Fibroblast of villous mesenchyme (primary cell): ENCODE measurements around the gene DDHD1. TPM values are rescaled to one million over a fixed set of nuclear protein-coding genes. Genes with fewer than 3 reads are reported as not detected.
A peak's percentile ranks its signal among the peaks of the same experiment; 100 is the strongest.

Experiments used
- DNase-seq: peaks from one replicate; pipeline ENCODE4 v3.0.0-alpha.2; 2010; ENCODE audit warnings: low read depth
- H3K4me3 ChIP-seq: 2 replicates; pipeline ENCODE4 v1.5.1; 2011; ENCODE audit warnings: low read depth, mild to moderate bottlenecking, low read length
- total RNA-seq: library from RNA; depleted of rRNA; stranded (reverse); fragments of >200 nt; gene quantifications from 2 replicates; pipeline ENCODE4 v1.2.3, GENCODE V29; 2012
- TF ChIP-seq, protein P1 (sequence below): IDR thresholded peaks from 2 replicates; pipeline ENCODE4 v1.5.1; 2012; ENCODE audit warnings: low read depth, mild to moderate bottlenecking, low read length; ENCODE audit not compliant: insufficient read depth

Gene DDHD1
- total RNA-seq, 1 donor = 42.7 TPM

DNA sequence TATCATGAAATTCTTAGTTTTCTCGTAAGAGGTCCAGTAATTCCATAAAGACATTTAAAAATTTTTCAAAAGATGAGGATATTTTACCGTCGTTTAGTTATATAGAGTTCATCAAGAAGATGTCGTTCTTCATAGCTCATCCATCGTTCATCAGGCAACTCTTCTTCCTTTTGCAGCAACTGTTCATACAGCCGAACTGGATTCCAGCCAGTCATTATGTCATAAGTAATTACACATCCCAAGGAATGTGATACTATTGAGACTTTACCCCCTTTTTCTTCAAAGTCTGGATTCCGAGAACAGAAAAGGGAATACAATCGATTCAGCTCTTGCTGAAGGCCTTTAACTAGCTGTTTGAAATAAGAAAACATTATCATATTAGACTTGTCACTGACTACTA lies 90.3 kb downstream of the DDHD1 start:
- no peak overlapping the region for H3K4me3 ChIP-seq
- TF ChIP-seq, protein P1, sequence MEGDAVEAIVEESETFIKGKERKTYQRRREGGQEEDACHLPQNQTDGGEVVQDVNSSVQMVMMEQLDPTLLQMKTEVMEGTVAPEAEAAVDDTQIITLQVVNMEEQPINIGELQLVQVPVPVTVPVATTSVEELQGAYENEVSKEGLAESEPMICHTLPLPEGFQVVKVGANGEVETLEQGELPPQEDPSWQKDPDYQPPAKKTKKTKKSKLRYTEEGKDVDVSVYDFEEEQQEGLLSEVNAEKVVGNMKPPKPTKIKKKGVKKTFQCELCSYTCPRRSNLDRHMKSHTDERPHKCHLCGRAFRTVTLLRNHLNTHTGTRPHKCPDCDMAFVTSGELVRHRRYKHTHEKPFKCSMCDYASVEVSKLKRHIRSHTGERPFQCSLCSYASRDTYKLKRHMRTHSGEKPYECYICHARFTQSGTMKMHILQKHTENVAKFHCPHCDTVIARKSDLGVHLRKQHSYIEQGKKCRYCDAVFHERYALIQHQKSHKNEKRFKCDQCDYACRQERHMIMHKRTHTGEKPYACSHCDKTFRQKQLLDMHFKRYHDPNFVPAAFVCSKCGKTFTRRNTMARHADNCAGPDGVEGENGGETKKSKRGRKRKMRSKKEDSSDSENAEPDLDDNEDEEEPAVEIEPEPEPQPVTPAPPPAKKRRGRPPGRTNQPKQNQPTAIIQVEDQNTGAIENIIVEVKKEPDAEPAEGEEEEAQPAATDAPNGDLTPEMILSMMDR = no peak
- no peak for DNase-seq

DNA sequence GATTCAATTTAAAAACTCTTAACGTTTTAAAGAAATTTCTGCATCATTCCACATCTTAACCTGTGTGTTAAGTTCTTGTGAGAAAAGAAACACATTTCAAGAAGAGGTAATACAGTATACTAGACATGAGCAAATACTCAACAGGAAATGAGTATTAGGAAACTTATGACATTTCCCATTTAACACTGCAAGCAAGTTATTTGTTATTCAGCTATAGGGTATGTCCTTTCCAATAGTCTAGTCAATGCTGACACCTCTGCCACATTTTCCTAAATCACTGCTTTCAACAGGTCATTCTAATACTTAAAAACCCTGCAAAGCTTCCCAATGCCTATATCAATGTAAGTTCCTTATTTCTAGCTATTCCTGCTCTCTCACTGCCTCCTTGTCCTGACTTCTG lies 93.1 kb downstream of the DDHD1 start:
- no peak overlapping the region for H3K4me3 ChIP-seq
- TF ChIP-seq, protein P1 = no peak
- DNase-seq = no peak

DNA sequence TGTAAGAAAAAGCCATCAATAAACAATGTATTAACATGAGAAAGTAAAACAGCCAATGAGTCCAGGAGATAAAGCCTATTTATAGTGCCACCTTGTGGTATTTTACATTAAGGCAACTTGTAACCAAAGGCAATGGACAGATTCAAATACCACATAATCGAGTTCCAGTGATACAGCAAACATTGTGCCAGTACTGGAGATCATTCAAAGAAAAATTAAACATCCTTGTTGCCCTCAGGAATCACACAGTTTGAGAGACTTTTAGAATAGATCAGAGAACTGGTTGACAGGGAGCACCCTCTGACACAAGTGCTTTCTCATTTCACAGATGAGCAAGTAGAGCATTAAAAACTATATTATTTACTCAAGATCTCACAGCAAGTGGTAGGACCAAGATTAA lies 98.1 kb downstream of the DDHD1 start:
- peak; percentile 72 for DNase-seq
- TF ChIP-seq, protein P1 = peak; percentile 65

DNA sequence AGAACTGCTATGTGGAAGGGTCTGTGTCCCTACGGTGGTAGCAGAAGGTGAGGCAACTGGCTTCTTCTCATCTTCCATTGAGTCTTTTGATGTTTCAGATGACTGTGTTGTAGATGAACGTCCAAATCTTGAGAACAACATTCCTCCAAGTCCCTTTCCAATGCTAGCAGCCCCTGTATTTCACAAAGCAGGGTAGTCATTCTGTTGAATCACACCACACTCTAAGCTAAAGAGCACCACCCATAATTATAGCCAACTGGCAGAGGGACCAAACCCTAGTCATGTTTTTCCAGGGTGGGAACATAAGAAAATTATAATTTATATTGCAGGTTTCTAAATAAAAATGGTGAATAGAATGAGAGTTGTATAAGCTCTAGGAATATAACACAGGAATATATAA lies 98.7 kb downstream of the DDHD1 start:
- no peak overlapping the region for H3K4me3 ChIP-seq
- DNase-seq = no peak

More for the DNA sequence above, 98.1 kb downstream of the DDHD1 start:
- H3K4me3 ChIP-seq = no peak overlapping the region

DNA sequence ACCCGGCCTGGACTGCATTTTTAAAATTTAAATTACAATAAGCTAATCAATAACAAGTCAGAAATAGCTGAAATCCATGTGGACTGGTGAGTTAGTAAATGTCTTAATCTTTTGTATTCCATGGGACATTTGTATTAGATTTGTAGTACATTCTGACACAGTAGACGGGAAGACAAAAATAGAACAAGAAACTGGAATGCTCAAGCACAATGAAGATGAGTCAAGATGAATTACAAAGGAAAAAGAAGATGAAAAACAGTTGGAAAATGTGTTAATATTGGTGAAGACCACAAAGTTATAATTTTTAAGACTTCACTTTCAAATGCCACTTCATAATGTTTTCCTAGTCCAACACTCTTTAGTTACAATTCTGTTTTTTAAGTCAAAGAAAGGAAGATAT lies 104.5 kb downstream of the DDHD1 start:
- TF ChIP-seq, protein P1 = no peak
- no peak for DNase-seq
- H3K4me3 ChIP-seq = no peak overlapping the region

More for the DNA sequence above, 98.7 kb downstream of the DDHD1 start:
- TF ChIP-seq, protein P1 = no peak

DNA sequence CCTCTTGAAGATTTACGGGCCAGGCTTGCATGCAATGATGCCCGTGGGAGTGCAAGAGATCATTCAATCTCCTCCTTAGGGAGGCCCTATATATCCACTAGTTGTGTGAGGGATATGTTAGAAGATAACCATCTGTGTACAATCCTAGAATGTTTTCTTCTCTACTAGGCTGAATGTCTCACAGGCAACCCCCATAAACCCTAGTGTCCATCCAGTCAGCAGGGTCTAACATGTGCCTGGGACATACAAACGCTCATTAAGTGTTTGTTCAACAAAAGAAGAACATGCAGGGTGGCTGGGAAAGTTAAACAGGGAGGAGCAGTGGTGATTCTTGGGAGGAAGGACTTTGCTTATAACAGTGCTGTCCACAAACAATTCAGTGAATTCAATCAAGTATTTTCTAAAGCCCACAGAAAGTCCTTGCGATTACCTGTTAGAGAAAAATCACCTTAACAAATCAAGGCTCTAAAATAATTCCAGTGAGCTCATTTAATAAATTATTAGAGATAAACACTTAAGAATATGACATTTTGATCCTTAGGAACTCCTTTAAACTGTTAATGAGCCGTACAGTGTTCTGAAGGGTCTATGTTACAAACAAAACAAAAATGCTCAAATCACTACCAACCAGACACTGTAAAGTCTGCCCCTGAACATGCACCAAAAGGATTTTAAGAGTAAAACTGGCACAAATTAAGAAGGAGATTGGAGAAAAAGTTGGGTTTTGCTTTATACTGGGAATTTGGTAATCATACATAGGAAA lies 105.6 kb downstream of the DDHD1 start:
- DNase-seq = peak; percentile 92
- TF ChIP-seq, protein P1 = no peak
- H3K4me3 ChIP-seq = no peak overlapping the region

DNA sequence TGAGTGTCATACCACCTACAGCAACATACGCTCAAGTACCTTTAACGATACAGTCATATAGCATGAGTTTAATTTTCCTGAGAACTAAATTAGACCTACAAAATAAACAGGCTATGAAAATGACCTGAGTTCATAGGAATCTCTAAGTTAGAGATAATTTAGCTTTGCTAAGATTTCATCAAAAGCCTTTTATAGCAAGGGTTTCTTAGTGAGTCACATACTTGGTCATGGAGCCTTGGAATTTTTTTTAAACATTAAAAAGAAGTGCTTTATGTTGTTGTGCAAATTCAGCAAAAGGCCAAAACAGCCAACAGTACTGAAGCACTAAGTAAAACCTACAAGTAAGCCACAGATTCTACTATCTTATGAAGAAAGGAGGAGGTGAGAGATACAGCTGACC lies 108.6 kb downstream of the DDHD1 start:
- H3K4me3 ChIP-seq = no peak overlapping the region
- peak; percentile 83 for DNase-seq
- TF ChIP-seq, protein P1 = no peak
